ENCODE measurements around the gene R3HDM2. TPM values are rescaled to one million over a fixed set of nuclear protein-coding genes. Genes with fewer than 3 reads are reported as not detected.

The R3HDM2 gene
- total and polyA plus RNA-seq, 4 donors = 7.4 to 28.9 (median 15.1) TPM

- TF ChIP-seq, protein P1, sequence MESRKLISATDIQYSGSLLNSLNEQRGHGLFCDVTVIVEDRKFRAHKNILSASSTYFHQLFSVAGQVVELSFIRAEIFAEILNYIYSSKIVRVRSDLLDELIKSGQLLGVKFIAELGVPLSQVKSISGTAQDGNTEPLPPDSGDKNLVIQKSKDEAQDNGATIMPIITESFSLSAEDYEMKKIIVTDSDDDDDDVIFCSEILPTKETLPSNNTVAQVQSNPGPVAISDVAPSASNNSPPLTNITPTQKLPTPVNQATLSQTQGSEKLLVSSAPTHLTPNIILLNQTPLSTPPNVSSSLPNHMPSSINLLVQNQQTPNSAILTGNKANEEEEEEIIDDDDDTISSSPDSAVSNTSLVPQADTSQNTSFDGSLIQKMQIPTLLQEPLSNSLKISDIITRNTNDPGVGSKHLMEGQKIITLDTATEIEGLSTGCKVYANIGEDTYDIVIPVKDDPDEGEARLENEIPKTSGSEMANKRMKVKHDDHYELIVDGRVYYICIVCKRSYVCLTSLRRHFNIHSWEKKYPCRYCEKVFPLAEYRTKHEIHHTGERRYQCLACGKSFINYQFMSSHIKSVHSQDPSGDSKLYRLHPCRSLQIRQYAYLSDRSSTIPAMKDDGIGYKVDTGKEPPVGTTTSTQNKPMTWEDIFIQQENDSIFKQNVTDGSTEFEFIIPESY (IDR thresholded peaks at IDR 0.05) = no peak
- TF ChIP-seq GABPA (IDR thresholded peaks at IDR 0.05 in 1 of 2, conservative IDR thresholded peaks at IDR 0.05 in 1 of 2) (no peak), YY1 (IDR thresholded peaks at IDR 0.05) (no peak)
These were observed 40.3 kb upstream of the R3HDM2 start (continued) for GRCh38 chr12:57470970-57471656.

DNA sequence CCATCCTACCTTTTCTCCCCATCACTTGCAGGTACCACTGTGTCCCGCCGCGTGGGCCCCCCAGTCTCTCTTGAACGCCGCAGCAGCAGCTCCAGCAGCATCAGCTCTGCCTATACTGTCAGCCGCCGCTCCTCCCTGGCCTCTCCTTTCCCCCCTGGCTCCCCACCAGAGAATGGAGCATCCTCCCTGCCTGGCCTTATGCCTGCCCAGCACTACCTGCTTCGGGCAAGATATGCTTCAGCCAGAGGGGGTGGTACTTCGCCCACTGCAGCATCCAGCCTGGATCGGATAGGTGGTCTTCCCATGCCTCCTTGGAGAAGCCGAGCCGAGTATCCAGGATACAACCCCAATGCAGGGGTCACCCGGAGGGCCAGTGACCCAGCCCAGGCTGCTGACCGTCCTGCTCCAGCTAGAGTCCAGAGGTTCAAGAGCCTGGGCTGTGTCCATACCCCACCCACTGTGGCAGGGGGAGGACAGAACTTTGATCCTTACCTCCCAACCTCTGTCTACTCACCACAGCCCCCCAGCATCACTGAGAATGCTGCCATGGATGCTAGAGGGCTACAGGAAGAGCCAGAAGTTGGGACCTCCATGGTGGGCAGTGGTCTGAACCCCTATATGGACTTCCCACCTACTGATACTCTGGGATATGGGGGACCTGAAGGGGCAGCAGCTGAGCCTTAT, 39.6 kb upstream of the R3HDM2 start:
- peaks cover 0 to 2% (median 0%) of the 10 kb centered on the region in 4 donors for H3K36me3 ChIP-seq (ENCODE audit: control insufficient read depth in 4 of 4, insufficient read depth in 3 of 4, low read depth in 1 of 4, low read length in 3 of 4)
- no peak overlapping the region for H3K4me3 ChIP-seq (ENCODE audit: low read depth in 1 of 3, low read length in 3 of 3)
- no peak for DNase-seq (ENCODE audit: low spot score)
- WGBS = 84% methylated on average over 14 of the region's 14 CpGs
- no peak overlapping the region for H3K27ac ChIP-seq (ENCODE audit: low read depth in 1 of 2, low read length in 2 of 2)
- peaks cover 1 to 9% (median 6%) of the 10 kb centered on the region in 4 donors for H3K4me1 ChIP-seq (ENCODE audit: control insufficient read depth in 4 of 4, insufficient read depth in 4 of 4, low read length in 3 of 4)
- H3K27me3 ChIP-seq (ENCODE audit: control insufficient read depth in 4 of 4, insufficient read depth in 4 of 4, low read length in 3 of 4) = peaks cover 0 to 3% (median 1%) of the 10 kb centered on the region in 4 donors
- H3K9ac ChIP-seq (ENCODE audit: low read depth in 1 of 2, low read length in 2 of 2) = no peak overlapping the region
- no peaks in the 10 kb centered on the region for H3K9me3 ChIP-seq (ENCODE audit: control insufficient read depth in 4 of 4, low read length in 3 of 4)
- TF ChIP-seq FOXA1 (IDR thresholded peaks at IDR 0.05) (no peak), RAD21 (IDR thresholded peaks at IDR 0.05) (no peak), YY1 (IDR thresholded peaks at IDR 0.05) (no peak), HNF4G (IDR thresholded peaks at IDR 0.05) (no peak), ATF3 (IDR thresholded peaks at IDR 0.05) (no peak), REST (IDR thresholded peaks at IDR 0.05) (no peak)

DNA sequence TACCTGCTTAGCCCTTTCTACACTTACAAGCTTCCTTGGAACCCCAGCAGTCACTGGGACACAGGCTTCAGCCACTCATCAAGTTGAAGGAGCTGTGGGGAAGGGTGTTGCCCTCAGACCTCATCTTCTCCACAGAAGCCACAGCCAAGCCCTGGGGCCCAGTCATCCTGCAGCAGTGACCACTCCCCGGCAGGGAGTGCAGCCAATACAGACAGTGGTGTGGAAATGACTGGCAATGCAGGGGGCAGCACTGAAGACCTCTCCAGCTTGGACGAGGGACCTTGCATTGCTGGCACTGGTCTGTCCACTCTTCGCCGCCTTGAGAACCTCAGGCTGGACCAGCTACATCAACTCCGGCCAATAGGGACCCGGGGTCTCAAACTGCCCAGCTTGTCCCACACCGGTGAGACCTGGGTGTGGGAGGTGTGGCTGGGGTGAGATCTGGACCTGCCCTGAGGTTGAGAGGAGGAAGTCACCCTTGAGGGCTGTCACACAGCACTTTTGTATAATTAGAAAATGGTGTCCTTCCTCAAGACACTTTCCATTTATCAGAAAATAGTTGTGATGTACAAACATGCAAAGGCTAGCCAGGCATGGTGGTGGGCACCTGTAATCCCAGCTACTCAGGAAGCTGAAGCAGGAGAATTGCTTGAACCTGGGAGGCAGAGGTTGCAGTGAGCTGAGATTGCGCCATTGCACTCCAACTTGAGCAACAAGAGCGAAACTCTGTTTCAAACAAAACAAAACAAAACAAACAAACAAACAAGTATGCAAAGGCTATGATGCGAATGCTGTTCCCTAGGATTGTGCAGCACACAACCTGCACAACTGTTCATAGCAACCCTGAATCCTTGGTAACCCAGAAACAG, 38.7 kb upstream of the R3HDM2 start:
- no peak overlapping the region for H3K9ac ChIP-seq (ENCODE audit: low read depth in 1 of 2, low read length in 2 of 2)
- peaks cover 0 to 3% (median 1%) of the 10 kb centered on the region in 4 donors for H3K4me1 ChIP-seq (ENCODE audit: control insufficient read depth in 4 of 4, insufficient read depth in 4 of 4, low read length in 3 of 4)
- H3K9me3 ChIP-seq (ENCODE audit: control insufficient read depth in 4 of 4, low read length in 3 of 4) = no peaks in the 10 kb centered on the region
- DNase-seq (ENCODE audit: low spot score) = no peak
- peaks cover 0 to 2% (median 0%) of the 10 kb centered on the region in 4 donors for H3K36me3 ChIP-seq (ENCODE audit: control insufficient read depth in 4 of 4, insufficient read depth in 3 of 4, low read depth in 1 of 4, low read length in 3 of 4)
- peaks cover 0 to 3% (median 0%) of the 10 kb centered on the region in 4 donors for H3K27me3 ChIP-seq (ENCODE audit: control insufficient read depth in 4 of 4, insufficient read depth in 4 of 4, low read length in 3 of 4)
- no peak overlapping the region for H3K27ac ChIP-seq (ENCODE audit: low read depth in 1 of 2, low read length in 2 of 2)
- 84% methylated on average over 10 of the region's 10 CpGs for WGBS
- no peak overlapping the region for H3K4me3 ChIP-seq (ENCODE audit: low read depth in 1 of 3, low read length in 3 of 3)
- TF ChIP-seq MAX (IDR thresholded peaks at IDR 0.05) (no peak), RAD21 (IDR thresholded peaks at IDR 0.05) (no peak), FOXA2 (IDR thresholded peaks at IDR 0.05) (no peak), HNF4G (IDR thresholded peaks at IDR 0.05) (no peak), EGR1 (IDR thresholded peaks at IDR 0.05; ENCODE audit: low read depth in 2 of 2) (no peak)
- TF ChIP-seq, protein P1 (IDR thresholded peaks at IDR 0.05) = no peak
- TF ChIP-seq, protein P2, sequence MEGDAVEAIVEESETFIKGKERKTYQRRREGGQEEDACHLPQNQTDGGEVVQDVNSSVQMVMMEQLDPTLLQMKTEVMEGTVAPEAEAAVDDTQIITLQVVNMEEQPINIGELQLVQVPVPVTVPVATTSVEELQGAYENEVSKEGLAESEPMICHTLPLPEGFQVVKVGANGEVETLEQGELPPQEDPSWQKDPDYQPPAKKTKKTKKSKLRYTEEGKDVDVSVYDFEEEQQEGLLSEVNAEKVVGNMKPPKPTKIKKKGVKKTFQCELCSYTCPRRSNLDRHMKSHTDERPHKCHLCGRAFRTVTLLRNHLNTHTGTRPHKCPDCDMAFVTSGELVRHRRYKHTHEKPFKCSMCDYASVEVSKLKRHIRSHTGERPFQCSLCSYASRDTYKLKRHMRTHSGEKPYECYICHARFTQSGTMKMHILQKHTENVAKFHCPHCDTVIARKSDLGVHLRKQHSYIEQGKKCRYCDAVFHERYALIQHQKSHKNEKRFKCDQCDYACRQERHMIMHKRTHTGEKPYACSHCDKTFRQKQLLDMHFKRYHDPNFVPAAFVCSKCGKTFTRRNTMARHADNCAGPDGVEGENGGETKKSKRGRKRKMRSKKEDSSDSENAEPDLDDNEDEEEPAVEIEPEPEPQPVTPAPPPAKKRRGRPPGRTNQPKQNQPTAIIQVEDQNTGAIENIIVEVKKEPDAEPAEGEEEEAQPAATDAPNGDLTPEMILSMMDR (IDR thresholded peaks at IDR 0.05; ENCODE audit: low read depth, low read length, missing input control) = no peak

Data from liver (tissue), 9 donors.